GM21576 (cell line): Measurements from ENCODE around the gene GDF15.
A peak's percentile ranks its signal among the peaks of the same experiment; 100 is the strongest.

Experiments
- ATAC-seq: cut with Tn5 transposase; IDR thresholded peaks from one replicate; pipeline ENCODE4 v1.9.1; 2021; ENCODE audit warnings: mild to moderate bottlenecking, moderate library complexity; ENCODE audit not compliant: unreplicated experiment

The GDF15 gene

DNA sequence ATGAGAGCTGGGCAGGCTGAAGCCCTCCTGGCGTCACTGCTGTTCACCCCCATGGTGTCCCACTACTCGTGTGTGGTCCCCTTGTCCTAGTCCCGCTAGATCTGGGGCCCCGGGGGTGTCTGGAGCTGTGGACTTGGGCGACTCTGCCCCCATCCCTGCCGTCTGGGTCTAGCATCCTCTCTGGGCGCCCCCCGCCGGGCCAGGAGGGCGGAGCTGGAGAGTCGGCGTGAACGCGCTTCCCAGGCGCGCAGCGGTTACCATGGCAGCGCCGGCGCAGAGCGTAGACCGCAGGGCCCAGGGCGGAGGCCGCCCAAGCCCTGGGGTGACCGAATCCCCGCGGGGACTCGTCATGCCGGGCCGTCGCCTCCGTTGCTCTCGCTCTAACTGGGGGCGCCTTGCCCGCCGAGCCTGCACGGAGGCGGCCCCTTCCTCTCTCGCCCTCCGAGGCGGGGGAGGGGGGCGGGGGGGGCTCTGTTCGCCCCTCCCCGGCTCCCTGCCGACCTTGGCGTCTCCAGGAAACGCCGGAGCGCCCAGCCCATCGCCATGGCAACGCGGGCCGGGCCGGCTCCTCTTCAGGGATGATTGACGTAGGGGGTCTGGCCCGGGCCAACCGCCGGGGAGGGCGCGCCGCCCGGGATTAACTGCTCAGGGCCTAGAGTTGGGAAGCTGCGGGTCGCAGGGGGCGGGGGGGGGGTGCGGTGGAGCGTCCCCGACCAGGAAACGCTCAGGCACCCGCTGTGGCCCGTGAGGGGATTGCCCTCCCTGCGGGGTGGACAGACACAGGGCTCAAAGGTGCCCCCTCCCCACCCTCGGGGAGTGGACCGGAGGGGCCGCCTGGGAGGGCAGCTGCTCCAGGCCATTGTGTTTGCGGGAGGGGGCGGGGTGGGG is 43.1 kb downstream of the GDF15 start:
- peak; percentile 61 for ATAC-seq

GRCh38 chr19:18429717-18430416 is 43.9 kb downstream of the GDF15 start:
- ATAC-seq: no peak

GRCh38 chr19:18430417-18431144 is 44.6 kb downstream of the GDF15 start:
- no peak for ATAC-seq

DNA sequence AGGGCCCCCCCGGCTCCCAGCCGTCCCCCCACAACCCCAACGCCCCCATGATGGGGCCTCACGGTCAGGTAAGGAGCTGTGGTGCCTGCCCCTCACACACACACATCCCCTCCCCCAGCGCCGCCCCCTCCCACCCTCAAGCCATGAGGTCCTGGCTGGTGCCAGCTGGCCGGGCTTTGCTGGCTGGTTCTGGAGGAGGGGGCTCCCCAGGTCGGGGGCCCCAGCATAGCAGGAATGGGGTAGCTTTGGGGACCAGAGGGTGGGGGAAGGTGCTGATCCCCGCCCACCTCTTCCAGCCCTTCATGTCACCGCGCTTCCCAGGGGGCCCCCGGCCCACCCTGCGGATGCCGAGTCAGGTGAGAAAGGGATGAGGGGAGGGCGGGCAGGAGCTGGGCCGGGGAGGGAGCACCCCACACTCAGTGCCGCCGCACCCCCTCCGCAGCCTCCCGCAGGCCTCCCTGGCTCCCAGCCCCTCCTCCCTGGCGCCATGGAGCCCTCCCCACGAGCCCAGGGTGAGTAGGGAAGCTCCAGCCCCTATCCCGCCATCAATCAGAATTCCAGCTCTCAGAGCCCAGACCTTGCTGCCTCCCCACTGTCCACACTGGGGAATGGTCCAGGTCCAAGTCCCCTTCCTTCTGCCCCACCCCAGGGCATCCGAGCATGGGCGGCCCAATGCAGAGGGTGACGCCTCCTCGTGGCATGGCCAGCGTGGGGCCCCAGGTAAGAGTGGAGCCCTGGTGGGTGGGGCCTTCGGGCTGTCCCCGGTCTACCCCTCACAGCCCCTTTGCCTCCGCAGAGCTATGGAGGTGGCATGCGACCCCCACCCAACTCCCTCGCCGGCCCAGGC is 45.6 kb downstream of the GDF15 start:
- no peak for ATAC-seq

DNA sequence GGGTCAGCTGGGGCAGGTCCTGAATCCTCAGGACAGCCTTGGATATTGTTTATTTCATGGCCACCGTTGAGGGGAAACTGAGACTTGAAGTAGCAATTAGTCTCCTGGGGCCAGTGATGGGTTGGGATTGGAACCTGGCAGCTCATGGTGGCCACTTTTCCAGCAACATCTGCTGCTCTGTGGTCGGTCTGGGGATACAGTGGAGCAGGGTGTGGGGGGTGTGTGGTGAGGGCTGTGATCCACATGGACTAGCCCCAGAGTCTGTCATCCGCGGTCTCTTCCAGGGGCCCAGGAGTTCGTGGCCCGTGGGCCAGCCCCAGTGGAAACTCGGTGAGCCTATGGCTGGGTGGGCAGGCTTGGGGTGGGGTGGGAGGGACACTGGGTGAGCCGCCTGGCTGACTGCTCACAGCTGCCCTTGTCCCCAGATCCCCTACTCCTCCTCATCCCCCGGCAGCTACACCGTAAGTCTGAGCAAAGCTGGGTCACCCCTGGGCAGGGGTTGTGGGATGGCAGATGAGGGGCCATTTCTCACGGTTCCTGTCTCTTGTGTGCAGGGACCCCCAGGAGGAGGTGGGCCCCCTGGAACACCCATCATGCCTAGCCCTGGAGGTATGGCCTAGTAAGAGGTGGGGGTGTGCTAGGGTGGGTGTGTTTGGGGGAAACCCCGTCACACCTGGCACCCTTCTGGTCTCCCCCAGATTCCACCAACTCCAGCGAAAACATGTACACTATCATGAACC is 46.5 kb downstream of the GDF15 start:
- ATAC-seq: no peak

DNA sequence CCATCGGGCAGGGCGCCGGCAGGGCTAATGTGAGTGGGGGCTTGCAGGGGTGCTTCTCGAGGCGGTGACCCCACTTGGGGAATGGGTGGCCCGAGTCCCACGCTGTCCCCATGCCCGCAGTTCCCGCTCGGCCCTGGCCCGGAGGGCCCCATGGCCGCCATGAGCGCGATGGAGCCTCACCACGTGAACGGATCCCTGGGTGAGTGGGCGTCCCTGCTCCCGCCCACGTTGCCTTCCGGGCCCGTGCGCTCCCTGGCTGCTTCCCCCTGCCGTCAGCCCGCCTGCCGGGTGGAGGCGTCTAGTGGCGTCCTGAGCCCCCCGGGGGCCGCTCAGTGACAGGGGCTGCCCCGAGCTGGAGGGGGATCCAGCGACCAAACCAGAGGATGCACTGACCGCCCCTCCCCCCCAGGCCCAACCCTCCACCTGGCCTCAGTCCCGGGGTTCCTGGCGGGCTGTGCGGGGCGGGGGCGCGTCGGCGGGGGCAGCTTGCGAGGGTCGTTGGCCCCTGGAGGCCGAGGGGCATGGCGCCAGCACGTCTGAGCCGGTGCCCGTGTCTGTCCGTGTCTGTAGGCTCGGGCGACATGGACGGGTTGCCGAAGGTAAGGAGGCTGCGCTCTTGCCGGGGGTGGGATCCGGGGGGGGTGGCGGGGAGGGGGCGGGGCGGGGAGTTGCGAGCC is 47.2 kb downstream of the GDF15 start:
- no peak for ATAC-seq

DNA sequence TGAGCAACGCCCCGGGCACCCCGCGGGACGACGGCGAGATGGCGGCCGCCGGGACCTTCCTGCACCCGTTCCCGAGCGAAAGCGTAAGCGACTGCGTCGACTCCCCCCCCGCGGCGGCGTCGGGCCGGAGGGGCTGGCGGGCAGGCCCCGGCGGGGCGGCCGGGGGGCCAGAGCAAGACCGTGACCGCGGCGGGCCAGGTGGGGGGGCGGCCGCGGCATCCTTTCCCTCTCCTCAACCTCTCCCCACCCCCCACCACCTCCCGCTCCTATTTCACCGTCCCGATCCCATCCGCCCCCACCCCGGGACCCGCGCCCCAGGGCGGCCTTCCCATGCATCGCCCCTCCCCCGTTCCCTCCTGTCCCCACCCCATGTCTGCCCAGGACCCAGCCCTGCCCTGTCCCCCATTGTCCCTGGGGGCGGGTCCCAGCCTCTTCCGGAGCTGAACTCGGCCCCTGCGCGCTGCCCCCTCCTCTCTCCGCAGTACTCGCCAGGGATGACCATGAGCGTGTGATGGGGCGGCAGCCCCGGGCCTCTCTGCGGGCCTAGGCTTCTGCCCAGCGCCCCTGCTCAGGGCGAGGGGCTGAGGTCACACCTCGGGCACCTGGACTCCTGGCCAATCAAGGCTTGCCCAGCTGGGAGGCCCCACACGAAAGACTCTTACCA is 47.9 kb downstream of the GDF15 start:
- no peak for ATAC-seq

- ATAC-seq: no peak
Observed at GRCh38 chr19:18434411-18435175, 48.6 kb downstream of the GDF15 start.

DNA sequence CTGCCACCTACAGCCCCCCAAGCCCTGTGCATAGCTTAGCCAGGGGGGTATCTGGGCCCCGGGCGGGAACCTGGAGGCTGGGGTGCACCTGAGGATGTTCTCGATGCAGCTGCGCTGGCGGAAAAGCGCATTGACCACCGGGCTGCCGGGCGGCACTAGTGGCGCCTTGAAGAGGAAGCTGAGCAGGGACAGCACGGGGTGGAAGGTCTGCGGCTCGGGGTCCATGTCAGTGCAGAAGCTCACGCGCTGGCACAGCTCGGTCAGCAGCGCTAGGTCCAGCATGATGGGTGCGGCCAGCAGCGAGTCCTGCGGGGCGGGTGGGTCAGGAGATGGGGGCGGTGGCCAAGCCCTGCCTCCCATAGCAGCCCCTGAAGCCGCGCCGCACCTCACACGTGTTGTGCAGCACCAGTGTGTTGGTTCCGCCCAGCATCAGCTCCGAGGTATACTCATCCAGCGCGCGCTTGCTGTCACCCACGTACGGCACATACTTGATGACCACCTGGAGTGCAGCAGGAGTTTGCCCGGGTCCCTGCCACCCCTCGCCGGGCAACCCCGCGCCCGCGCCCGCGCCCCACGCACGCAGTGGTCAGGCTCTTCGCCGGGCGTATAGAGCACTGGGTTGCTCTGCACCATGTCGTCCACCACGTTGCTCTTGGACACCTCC is 49.4 kb downstream of the GDF15 start:
- ATAC-seq: no peak

GRCh38 chr19:18435842-18436670 is 50.1 kb downstream of the GDF15 start:
- ATAC-seq: no peak

DNA sequence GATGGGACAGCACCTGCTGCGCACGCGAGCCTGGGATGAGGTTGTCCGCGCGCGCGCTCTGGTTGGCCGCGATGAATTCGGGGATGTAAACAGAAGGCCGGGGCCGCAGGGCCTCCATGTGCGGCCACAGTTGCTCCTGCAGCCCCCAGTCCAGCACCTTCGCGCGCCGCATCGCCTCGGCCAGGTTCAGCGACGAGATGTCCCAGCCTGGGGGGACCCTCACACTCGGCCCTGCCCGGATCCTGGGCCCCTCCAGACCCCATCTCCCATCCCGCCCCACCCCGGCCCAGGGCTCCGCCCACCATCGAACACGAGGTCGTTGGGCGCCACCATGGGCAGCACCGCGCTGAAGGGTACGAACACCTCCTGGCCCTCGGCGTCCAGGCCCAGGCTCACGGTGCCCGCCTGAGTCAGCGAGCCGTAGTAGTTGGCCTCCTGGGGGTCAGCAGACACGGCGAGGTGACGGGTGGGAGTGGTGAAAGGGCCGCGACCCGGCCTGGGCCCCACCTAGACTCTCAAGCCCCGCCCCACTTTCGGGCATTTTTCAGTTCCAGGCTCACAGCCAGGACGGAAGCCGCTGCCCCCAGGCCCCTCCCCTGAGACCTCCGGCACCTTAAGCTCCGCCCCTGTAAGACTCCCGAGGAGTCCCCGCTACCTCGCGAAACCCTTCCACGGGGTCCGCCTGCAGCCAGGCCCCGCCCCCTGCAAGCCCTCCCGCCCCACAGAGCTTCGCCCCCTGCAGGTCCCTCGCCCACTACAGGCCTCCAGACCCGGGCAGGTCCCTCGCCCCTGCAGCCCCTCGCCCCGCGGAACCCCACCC is 50.9 kb downstream of the GDF15 start:
- ATAC-seq: no peak

- ATAC-seq: no peak
Observed at GRCh38 chr19:18437491-18438330, 51.8 kb downstream of the GDF15 start, which contains the start of gene ISYNA1. ISYNA1 (minus strand) TSS chr19:18438133; CDS start chr19:18437979, 154 bp downstream.

DNA sequence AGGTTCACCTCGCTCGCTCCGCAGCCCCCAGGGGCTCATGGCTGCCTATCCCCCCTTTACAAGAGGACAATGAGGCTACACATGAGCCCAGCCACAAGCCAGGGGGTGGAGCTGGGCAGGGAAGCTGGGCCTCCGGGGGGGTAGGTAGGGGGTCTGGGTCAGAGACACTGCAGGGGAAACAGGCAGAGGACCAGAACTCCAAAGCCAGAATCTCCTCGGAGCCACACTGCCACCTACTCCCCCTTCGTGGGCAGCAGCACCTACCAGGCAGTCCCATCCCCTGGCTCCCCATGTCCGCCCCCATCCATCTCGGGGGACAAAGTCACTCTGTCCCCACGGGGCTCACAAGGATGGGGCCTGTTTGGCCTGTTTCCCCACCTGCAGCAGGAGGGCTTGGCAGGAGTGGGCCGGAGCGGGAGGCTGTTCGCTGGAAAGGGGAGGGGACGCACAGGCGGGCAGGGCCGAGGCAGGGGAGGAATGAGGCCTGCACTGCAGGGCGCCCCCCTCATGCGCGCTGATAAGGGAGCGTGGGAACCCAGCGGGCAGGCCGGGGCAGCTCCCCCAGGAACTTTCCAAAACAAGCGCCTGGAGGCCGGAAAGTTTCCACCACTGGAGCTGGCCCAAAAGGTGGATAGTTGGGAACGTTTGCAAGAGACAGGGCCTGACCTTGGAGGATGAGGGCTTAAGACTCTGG is 52.5 kb downstream of the GDF15 start:
- ATAC-seq: no peak
